A673 (cell line): ENCODE results near the gene DUSP11. TPM values are rescaled to one million over a fixed set of nuclear protein-coding genes. Genes with fewer than 3 reads are reported as not detected.
"Not testable (repeated sequence)": the region's sequence is repeated elsewhere in the genome, so short reads cannot be mapped to it uniquely, and the experiment has no call there.

Source experiments
- BruUV-seq: library from RNA; stranded (reverse); fragments of 400-500 nt; replicated peaks from 2 replicates; lab custom pipeline; 2021; lab: Mats Ljungman, UMichigan
- CTCF ChIA-PET: fragments of 300-600 bp; sonication (Branson Sonifier 250); formaldehyde crosslinking; loops from one replicate; lab custom pipeline; 2022; ENCODE audit warnings: antibody characterized with exemption; lab: Charles Lee
- POLR2A ChIA-PET: fragments of 300-600 bp; sonication (Branson Sonifier 250); formaldehyde crosslinking; loops from one replicate; lab custom pipeline; 2022; ENCODE audit warnings: antibody characterized with exemption; ENCODE audit not compliant: low non-redundant PET; lab: Charles Lee
- DNase-seq: peaks from one replicate; pipeline ENCODE4 v3.0.0-alpha.2; 2015; ENCODE audit warnings: low spot score
- H3K27ac ChIP-seq: fragments of 200-600 bp; sonication (generic); 2 replicates; pipeline ENCODE4 v1.5.1; 2016; ENCODE audit warnings: mixed run types, low read depth, mild to moderate bottlenecking, mixed read lengths, antibody characterized with exemption, low read length; ENCODE audit not compliant: poor library complexity, severe bottlenecking
- H3K27me3 ChIP-seq: fragments of 200-600 bp; sonication (generic); replicated peaks from 2 replicates; pipeline ENCODE4 v1.6.1; 2017; ENCODE audit warnings: mixed run types, low read depth, mild to moderate bottlenecking, mixed read lengths, antibody characterized with exemption, low read length; ENCODE audit not compliant: insufficient read depth, poor library complexity
- H3K36me3 ChIP-seq: fragments of 200-600 bp; sonication (generic); 2 replicates; pipeline ENCODE4 v1.6.1; 2016; ENCODE audit warnings: mixed run types, mild to moderate bottlenecking, mixed read lengths, antibody characterized with exemption, low read length; ENCODE audit not compliant: insufficient read depth, poor library complexity, severe bottlenecking
- H3K4me1 ChIP-seq: fragments of 200-600 bp; sonication (generic); 2 replicates; pipeline ENCODE4 v1.6.1; 2017; ENCODE audit warnings: mixed run types, mild to moderate bottlenecking, mixed read lengths, antibody characterized with exemption, low read length; ENCODE audit not compliant: insufficient read depth, poor library complexity, severe bottlenecking
- H3K4me3 ChIP-seq: fragments of 200-600 bp; sonication (generic); 2 replicates; pipeline ENCODE4 v1.5.1; 2016; ENCODE audit warnings: low read depth, mixed run types, mild to moderate bottlenecking, mixed read lengths, low read length; ENCODE audit not compliant: poor library complexity, severe bottlenecking
- H3K9me3 ChIP-seq: fragments of 200-600 bp; sonication (generic); 2 replicates; pipeline ENCODE4 v1.6.1; 2016; ENCODE audit warnings: mixed run types, low read depth, mild to moderate bottlenecking, mixed read lengths, antibody characterized with exemption, low read length; ENCODE audit not compliant: poor library complexity, severe bottlenecking
- EZH2 ChIP-seq: fragments of 200-600 bp; sonication (generic); IDR thresholded peaks from 2 replicates; pipeline ENCODE4 v1.6.1; 2017; ENCODE audit warnings: borderline replicate concordance, low read depth, mild to moderate bottlenecking, mixed read lengths, antibody characterized with exemption, low read length; ENCODE audit not compliant: poor library complexity, severe bottlenecking
- intact Hi-C: fragments of 100-400 bp; cut with micrococcal nuclease; formaldehyde crosslinking; loops from one replicate; pipeline ENCODE4 v1.10.0; 2022; ENCODE audit not compliant: unreplicated experiment
- total RNA-seq: library from RNA; stranded (reverse); gene quantifications from 2 replicates; pipeline ENCODE4 v1.2.3, GENCODE V29; 2021
- TF ChIP-seq, protein P1 (sequence below): fragments of 300-800, 200-600 bp; sonication (generic); conservative IDR thresholded peaks from 2 replicates; pipeline ENCODE4 v1.5.1; 2017; ENCODE audit warnings: low read depth, mild to moderate bottlenecking, antibody characterized with exemption, low read length, moderate library complexity, mixed read lengths

DUSP11 gene
- total RNA-seq, 1 experiment from 2014 or later, result 19.9 TPM

DNA sequence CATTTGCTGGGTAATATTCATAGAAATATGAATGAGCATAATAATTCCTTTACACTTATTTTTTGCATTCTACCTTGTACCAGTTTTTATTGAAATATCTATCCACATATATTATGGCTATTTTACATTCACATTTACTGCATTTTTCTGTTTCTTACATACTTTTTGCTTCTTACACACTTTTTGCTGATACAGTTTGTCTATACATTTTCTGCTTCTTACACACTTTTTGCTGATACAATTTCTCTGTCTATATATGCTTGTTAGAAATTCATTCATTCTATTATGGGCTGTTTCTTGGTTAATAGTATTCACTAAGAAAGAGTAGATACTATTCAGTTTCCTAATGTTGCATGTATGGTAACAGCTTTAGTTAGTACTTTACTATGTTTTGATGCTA is 32.0 kb upstream of the DUSP11 start:
- intact Hi-C loops, result no loop called here
- no peaks in the 10 kb centered on the region for H3K36me3 ChIP-seq
- POLR2A ChIA-PET, result no interaction called here
- H3K27ac ChIP-seq, result no peak overlapping the region
- H3K9me3 ChIP-seq, result no peaks in the 10 kb centered on the region
- H3K27me3 ChIP-seq, result no peaks in the 10 kb centered on the region
- H3K4me1 ChIP-seq, result no peaks in the 10 kb centered on the region
- no peak for DNase-seq
- no TSS peak for BruUV-seq
- CTCF ChIA-PET, result interaction anchor here (0.6 kb wide), 1 partner anchor 31 kb away, joined by 3 read pairs; no protein-coding TSS in a partner anchor
- no peak for TF ChIP-seq EZH2
- TF ChIP-seq, protein P1, sequence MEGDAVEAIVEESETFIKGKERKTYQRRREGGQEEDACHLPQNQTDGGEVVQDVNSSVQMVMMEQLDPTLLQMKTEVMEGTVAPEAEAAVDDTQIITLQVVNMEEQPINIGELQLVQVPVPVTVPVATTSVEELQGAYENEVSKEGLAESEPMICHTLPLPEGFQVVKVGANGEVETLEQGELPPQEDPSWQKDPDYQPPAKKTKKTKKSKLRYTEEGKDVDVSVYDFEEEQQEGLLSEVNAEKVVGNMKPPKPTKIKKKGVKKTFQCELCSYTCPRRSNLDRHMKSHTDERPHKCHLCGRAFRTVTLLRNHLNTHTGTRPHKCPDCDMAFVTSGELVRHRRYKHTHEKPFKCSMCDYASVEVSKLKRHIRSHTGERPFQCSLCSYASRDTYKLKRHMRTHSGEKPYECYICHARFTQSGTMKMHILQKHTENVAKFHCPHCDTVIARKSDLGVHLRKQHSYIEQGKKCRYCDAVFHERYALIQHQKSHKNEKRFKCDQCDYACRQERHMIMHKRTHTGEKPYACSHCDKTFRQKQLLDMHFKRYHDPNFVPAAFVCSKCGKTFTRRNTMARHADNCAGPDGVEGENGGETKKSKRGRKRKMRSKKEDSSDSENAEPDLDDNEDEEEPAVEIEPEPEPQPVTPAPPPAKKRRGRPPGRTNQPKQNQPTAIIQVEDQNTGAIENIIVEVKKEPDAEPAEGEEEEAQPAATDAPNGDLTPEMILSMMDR, result no peak
- no peak overlapping the region for H3K4me3 ChIP-seq

DNA sequence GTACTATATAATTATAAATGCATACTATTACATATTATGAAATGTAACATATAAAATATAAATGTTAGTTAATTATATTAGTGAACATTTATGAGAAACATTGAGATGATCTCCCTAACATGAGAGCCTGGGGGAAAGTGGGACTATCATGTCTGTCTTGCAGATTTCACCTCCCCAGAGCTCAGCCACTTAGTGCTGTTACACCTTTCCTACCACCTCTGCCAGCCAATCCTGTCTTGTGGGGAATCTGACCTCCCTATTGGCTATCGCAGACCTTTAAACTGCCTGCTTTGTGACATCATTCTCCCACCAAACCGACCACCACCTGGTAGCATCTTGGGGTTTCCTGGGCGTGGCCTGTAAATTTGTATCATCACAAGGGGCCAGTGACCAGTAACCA is 4.0 kb upstream of the DUSP11 start, which contains the start of gene C2orf78:
TSS of gene C2orf78 (plus strand) at position 301 of the 400 bp plus-strand sequence. CDS start 127 bp downstream, outside the sequence.
- intact Hi-C loops, H3K9me3 ChIP-seq, H3K27me3 ChIP-seq, H3K36me3 ChIP-seq, DNase-seq, H3K27ac ChIP-seq, H3K4me1 ChIP-seq, H3K4me3 ChIP-seq, POLR2A ChIA-PET, BruUV-seq, CTCF ChIA-PET: not testable (repeated sequence)

DNA sequence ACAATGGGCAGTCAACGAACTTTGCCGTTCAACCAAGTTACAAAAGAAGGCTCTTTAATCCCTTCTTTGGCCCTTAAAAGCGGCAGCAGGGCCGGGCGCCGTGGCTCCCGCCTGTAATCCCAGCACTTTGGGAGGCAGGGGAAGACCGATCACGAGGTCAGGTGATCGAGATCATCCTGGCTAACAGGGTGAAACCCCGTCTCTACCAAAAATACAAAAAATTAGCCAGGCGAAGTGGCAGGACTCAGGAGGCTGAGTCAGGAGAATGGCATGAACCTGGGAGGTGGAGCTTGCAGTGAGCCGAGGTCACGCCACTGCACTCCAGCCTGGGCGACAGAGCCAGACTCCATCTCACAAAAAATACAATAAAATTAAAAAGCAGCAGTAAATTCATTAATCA is 3.5 kb upstream of the DUSP11 start:
- DNase-seq, POLR2A ChIA-PET: not testable (repeated sequence)

DNA sequence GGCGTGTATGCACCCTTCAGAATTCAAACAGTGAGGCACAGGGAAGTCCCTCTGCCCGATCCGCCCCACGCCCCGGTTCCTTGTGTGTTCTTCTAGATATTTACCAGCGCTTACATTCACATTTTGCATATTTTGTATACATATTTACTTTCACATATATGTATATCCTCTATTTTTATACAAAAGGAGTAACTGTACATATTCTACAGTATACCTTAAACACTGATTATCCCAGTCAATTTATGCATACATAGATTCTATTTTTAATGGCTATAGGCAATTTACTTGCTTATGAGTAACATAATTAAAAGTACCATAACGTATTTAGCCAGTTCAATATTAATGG is 307 bp upstream of the DUSP11 start:
- peak overlapping the region; percentile 87 for H3K27ac ChIP-seq
- no peaks in the 10 kb centered on the region for H3K27me3 ChIP-seq
- no peak for DNase-seq
- H3K36me3 ChIP-seq, result peaks cover 11% of the 10 kb centered on the region
- intact Hi-C loops, result no loop called here
- POLR2A ChIA-PET, result no interaction called here
- H3K4me3 ChIP-seq, result peak overlapping the region; percentile 92
- BruUV-seq, result no TSS peak
- H3K4me1 ChIP-seq, result no peaks in the 10 kb centered on the region
- CTCF ChIA-PET, result interaction anchor here (0.6 kb wide), 1 partner anchor 803 kb away, joined by 5 read pairs; no protein-coding TSS in a partner anchor
- H3K9me3 ChIP-seq, result no peaks in the 10 kb centered on the region
- TF ChIP-seq, protein P1, result no peak
- TF ChIP-seq EZH2, result no peak

More for the DNA sequence above, 3.5 kb upstream of the DUSP11 start:
- H3K9me3 ChIP-seq, H3K27ac ChIP-seq, H3K27me3 ChIP-seq, H3K36me3 ChIP-seq, H3K4me3 ChIP-seq, intact Hi-C loops, CTCF ChIA-PET, BruUV-seq, H3K4me1 ChIP-seq: not testable (repeated sequence)

DNA sequence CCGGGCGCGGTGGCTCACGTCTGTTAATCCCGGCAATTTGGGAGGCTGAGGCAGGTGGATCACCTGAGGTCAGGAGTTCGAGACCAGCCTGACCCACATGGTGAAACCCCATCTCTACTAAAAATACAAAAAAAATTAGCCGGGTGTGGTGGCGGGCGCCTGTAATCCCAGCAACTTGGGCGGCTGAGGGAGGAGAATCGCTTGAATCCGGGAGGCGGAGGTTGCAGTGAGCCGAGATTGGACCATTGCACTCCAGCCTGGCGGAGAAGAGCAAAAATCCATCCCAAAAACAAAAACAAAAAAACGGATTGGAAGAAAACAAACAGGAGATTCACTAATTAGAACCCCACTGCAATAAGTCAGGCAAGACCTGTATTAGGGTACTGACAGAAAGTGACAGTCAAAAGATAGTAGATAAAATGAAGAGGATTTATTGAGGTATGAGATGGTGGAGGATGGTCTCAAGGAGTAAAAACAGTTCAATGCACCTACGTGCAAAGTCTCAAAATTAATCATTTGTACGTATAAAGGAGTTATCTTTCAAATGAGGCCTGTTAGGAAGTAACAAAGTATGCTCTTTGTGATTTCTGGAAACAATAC is 936 bp downstream of the DUSP11 start:
- H3K9me3 ChIP-seq, POLR2A ChIA-PET, intact Hi-C loops, H3K27me3 ChIP-seq, DNase-seq, H3K4me1 ChIP-seq: not testable (repeated sequence)
- H3K4me3 ChIP-seq, result peak overlapping the region; percentile 92
- BruUV-seq, result TSS peak; percentile 44
- peak overlapping the region; percentile 87 for H3K27ac ChIP-seq
- peaks cover 24% of the 10 kb centered on the region for H3K36me3 ChIP-seq
- CTCF ChIA-PET, result interaction anchor here (0.9 to 1.0 kb wide), 2 partner anchors 50 to 159 kb away, joined by 3 to 5 read pairs; partner anchors contain the start of gene STAMBP
